ENCODE results near the gene VENTX.
A peak's percentile ranks its signal among the peaks of the same experiment; 100 is the strongest.
"Not testable (repeated sequence)": the region's sequence is repeated elsewhere in the genome, so short reads cannot be mapped to it uniquely, and the experiment has no call there.

The VENTX gene

GRCh38 chr10:133254421-133255120, 16.9 kb downstream of the VENTX start:
- DNase-seq (ENCODE audit: low read depth in 3 of 3), result no peak

- no peak for DNase-seq (ENCODE audit: low read depth in 3 of 3)
Measured at GRCh38 chr10:133255323-133255722, 17.7 kb downstream of the VENTX start.

- DNase-seq (ENCODE audit: low read depth in 3 of 3), result no peak
Measured at GRCh38 chr10:133257489-133258065, 19.9 kb downstream of the VENTX start.

GRCh38 chr10:133258066-133258817, 20.6 kb downstream of the VENTX start:
- DNase-seq (ENCODE audit: low read depth in 3 of 3), result peak in 1 of 3 experiments; percentile 47

- DNase-seq (ENCODE audit: low read depth in 3 of 3), result peak; percentile 78 to 92 (median 79)
Measured at GRCh38 chr10:133258818-133259601, 21.4 kb downstream of the VENTX start.

- DNase-seq (ENCODE audit: low read depth in 3 of 3), result no peak
Measured at GRCh38 chr10:133259602-133259989, 21.9 kb downstream of the VENTX start.

- DNase-seq (ENCODE audit: low read depth in 3 of 3), result peak in 2 of 3 experiments; percentile 31 to 73
Measured at GRCh38 chr10:133260895-133261725, 23.5 kb downstream of the VENTX start.

- DNase-seq (ENCODE audit: low read depth in 3 of 3), result peak; percentile 70 to 81 (median 73)
Measured at GRCh38 chr10:133261726-133262325, 24.2 kb downstream of the VENTX start.

- no peak for DNase-seq (ENCODE audit: low read depth in 3 of 3)
Measured at GRCh38 chr10:133262696-133263095, 25.0 kb downstream of the VENTX start.

- DNase-seq (ENCODE audit: low read depth in 3 of 3), result no peak
Measured at GRCh38 chr10:133263674-133264073, 26.0 kb downstream of the VENTX start.

- DNase-seq (ENCODE audit: low read depth in 3 of 3), result no peak
Measured at GRCh38 chr10:133264461-133264860, 26.8 kb downstream of the VENTX start.

GRCh38 chr10:133265052-133265451, 27.4 kb downstream of the VENTX start:
- not testable (repeated sequence) for DNase-seq (ENCODE audit: low read depth in 3 of 3)

GRCh38 chr10:133266056-133266795, 28.6 kb downstream of the VENTX start:
- no peak for DNase-seq (ENCODE audit: low read depth in 3 of 3)

- DNase-seq (ENCODE audit: low read depth in 3 of 3), result no peak
Measured at GRCh38 chr10:133267293-133267692, 29.6 kb downstream of the VENTX start.

GRCh38 chr10:133267829-133268228, 30.2 kb downstream of the VENTX start:
- no peak for DNase-seq (ENCODE audit: low read depth in 3 of 3)

- no peak for DNase-seq (ENCODE audit: low read depth in 3 of 3)
Measured at GRCh38 chr10:133268532-133268931, 30.9 kb downstream of the VENTX start.

- no peak for DNase-seq (ENCODE audit: low read depth in 3 of 3)
Measured at GRCh38 chr10:133269367-133269766, 31.7 kb downstream of the VENTX start.

- no peak for DNase-seq (ENCODE audit: low read depth in 3 of 3)
Measured at GRCh38 chr10:133270204-133270603, 32.5 kb downstream of the VENTX start.

GRCh38 chr10:133270773-133271297, 33.2 kb downstream of the VENTX start:
- no peak for DNase-seq (ENCODE audit: low read depth in 3 of 3)

Measured in stimulated activated CD4-positive, alpha-beta T cell treated with anti-CD3 and anti-CD28 coated beads, TNF-alpha, amount 100 ng/mL, for 24 hours (primary cell).